Transverse colon (tissue), 3 donors: Measurements from ENCODE around the gene ST3GAL6.

Experiments used
- EP300 ChIP-seq: sonication (generic); formaldehyde crosslinking; IDR thresholded peaks from one replicate; pipeline ENCODE4 v1.6.1; 2017; ENCODE audit warnings: antibody characterized with exemption, low read depth
- POLR2AphosphoS5 ChIP-seq, 3 donors: sonication (generic); formaldehyde crosslinking; IDR thresholded peaks; one replicate each; pipeline ENCODE4 v1.6.1; 2016; ENCODE audit warnings: antibody characterized with exemption in 3 of 3

DNA sequence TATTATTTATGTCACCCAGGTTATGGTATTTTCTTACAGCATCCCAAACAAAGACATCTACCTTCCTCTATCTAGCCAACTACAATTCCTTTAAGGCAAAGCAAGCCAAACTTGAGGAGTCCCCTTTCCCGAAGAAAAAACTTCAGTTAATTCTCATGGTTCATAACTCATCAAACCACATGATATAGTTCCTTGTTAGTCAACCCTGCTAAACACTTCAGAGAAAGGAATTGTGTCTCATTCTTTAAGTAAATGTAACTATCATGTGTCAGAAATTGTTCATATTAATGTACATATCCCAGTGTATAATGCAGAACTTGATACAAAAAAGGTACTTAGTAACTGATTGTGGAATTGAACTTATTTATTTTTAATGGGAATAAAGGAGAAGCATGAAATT, 44.4 kb downstream of the ST3GAL6 start:
- TF ChIP-seq EP300, result no peak
- no peak for TF ChIP-seq POLR2AphosphoS5 (IDR thresholded peaks at IDR 0.05)
